ENCODE data around the gene PRDM9.

Gene PRDM9

GRCh38 chr5:23490993-23491392 lies 16.4 kb upstream of the PRDM9 start:
- no peak overlapping the region for H3K4me3 ChIP-seq (replicated peaks; ENCODE audit: insufficient read depth, low read length)
- no peaks in the 10 kb centered on the region for H3K27me3 ChIP-seq (ENCODE audit: insufficient read depth, poor library complexity, severe bottlenecking)
- no peak overlapping the region for H3K27ac ChIP-seq (replicated peaks)
- no peak for DNase-seq (ENCODE audit: low read depth in 1 of 2, low spot score in 1 of 2)
- TF ChIP-seq CTCF (IDR thresholded peaks at IDR 0.05; ENCODE audit: insufficient read depth, low read length): no peak
- TF ChIP-seq POLR2AphosphoS5 (IDR thresholded peaks at IDR 0.05; ENCODE audit: low read depth): no peak
- no peak for TF ChIP-seq GABPA (IDR thresholded peaks at IDR 0.05; ENCODE audit: low read depth)
- no peak for TF ChIP-seq SPI1 (IDR thresholded peaks at IDR 0.05; ENCODE audit: borderline replicate concordance, low read depth)
- TF ChIP-seq REST (IDR thresholded peaks at IDR 0.05; ENCODE audit: insufficient replicate concordance, low read depth): no peak

GRCh38 chr5:23494558-23494957 lies 12.9 kb upstream of the PRDM9 start:
- no peak for DNase-seq (ENCODE audit: low read depth in 1 of 2, low spot score in 1 of 2)
- Histone ChIP-seq H3K27me3 (ENCODE audit: insufficient read depth, poor library complexity, severe bottlenecking) (no peaks in the 10 kb centered on the region), H3K4me3 (replicated peaks; ENCODE audit: insufficient read depth, low read length) (no peak overlapping the region), H3K27ac (replicated peaks) (no peak overlapping the region)
- no peak for TF ChIP-seq GABPA (IDR thresholded peaks at IDR 0.05; ENCODE audit: low read depth)
- TF ChIP-seq POLR2AphosphoS5 (IDR thresholded peaks at IDR 0.05; ENCODE audit: low read depth): no peak
- TF ChIP-seq SPI1 (IDR thresholded peaks at IDR 0.05; ENCODE audit: borderline replicate concordance, low read depth): no peak
- no peak for TF ChIP-seq CTCF (IDR thresholded peaks at IDR 0.05; ENCODE audit: insufficient read depth, low read length)
- TF ChIP-seq REST (IDR thresholded peaks at IDR 0.05; ENCODE audit: insufficient replicate concordance, low read depth): no peak

GRCh38 chr5:23496576-23496975 lies 10.8 kb upstream of the PRDM9 start:
- Histone ChIP-seq H3K27ac (replicated peaks) (no peak overlapping the region), H3K27me3 (ENCODE audit: insufficient read depth, poor library complexity, severe bottlenecking) (no peaks in the 10 kb centered on the region), H3K4me3 (replicated peaks; ENCODE audit: insufficient read depth, low read length) (no peak overlapping the region)
- no peak for DNase-seq (ENCODE audit: low read depth in 1 of 2, low spot score in 1 of 2)
- TF ChIP-seq GABPA (IDR thresholded peaks at IDR 0.05; ENCODE audit: low read depth) (no peak), CTCF (IDR thresholded peaks at IDR 0.05; ENCODE audit: insufficient read depth, low read length) (no peak), POLR2AphosphoS5 (IDR thresholded peaks at IDR 0.05; ENCODE audit: low read depth) (no peak), REST (IDR thresholded peaks at IDR 0.05; ENCODE audit: insufficient replicate concordance, low read depth) (no peak), SPI1 (IDR thresholded peaks at IDR 0.05; ENCODE audit: borderline replicate concordance, low read depth) (no peak)

All from HL-60 (cell line).